Measurements from ENCODE around the gene SAC3D1.

SAC3D1 gene

DNA sequence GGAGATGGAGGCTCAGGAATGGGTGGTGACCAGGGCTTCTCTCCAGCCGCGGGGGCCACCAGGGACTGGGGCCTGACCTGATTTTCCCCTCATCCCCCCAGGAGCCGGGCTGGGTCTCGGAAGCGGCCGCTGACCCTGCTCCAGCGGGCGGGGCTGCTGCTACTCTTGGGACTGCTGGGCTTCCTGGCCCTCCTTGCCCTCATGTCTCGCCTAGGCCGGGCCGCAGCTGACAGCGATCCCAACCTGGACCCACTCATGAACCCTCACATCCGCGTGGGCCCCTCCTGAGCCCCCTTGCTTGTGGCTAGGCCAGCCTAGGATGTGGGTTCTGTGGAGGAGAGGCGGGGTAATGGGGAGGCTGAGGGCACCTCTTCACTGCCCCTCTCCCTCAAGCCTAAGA is 46.8 kb downstream of the SAC3D1 start:
- no peak for DNase-seq

DNA sequence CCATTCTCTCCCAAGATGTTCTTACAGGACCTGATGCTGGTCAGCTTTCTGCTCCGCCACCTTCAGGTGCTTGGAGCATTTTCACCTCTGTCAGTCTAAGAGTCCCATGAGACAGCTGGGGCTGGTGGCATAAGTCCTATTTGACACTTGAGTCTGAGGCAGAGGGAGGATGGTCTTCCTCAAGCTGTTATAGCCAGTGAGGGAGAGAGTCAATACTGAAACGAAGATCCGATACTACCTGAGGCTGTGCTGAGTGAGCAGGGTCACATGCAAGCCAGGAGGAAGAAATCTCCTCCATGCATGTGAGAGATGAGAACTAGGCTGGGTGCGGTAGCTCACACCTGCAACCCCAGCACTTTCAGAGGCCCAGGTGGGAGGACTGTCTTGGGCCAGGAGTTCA is 48.6 kb downstream of the SAC3D1 start:
- DNase-seq, result no peak

DNA sequence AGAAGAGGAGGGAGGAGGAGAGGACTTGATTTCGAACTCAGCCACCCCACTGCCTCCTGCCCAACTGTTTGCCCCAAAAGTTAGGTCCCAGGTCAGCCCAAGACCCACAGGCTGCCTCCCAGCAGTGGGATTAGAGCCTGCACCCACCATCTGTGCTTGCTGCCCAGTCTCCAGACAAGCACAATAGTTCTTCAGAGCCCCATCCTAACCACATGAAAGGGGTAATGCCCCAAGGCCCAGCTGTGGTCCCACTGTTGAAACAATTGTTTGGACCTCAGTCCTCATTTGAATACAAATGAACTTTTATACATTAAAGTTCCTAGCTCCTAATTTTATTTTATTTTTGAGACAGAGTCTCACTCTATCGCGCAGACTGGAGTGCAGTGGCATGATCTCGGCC is 49.6 kb downstream of the SAC3D1 start:
- DNase-seq, result peak in 26 of 58 donors; percentile 6 to 71 (median 30)

Measured in anterior cingulate cortex (tissue), 58 donors.